Measurements from ENCODE around the gene RAP1B.

RAP1B gene

GRCh38 chr12:68565391-68565903 is 45.3 kb upstream of the RAP1B start:
- peak; percentile 93 for ATAC-seq
- TF ChIP-seq PPARA (CRISPR knock-in tag; IDR thresholded peaks at IDR 0.05; ENCODE audit: borderline replicate concordance) (no peak), ISL1 (CRISPR knock-in tag; IDR thresholded peaks at IDR 0.05) (peak; percentile 85), CREB5 (CRISPR knock-in tag; IDR thresholded peaks at IDR 0.05; ENCODE audit: low read depth) (0 out of 2 replicates have a peak, but pooled peaks have one; percentile 17)

- no peak for ATAC-seq
- TF ChIP-seq TCF4 (CRISPR knock-in tag; IDR thresholded peaks at IDR 0.05; ENCODE audit: borderline replicate concordance) (no peak), CREB5 (CRISPR knock-in tag; IDR thresholded peaks at IDR 0.05; ENCODE audit: low read depth) (no peak), ZNF8 (CRISPR knock-in tag; IDR thresholded peaks at IDR 0.05) (no peak), POU6F1 (CRISPR knock-in tag; IDR thresholded peaks at IDR 0.05; ENCODE audit: borderline replicate concordance, low read depth) (no peak), ARNTL (CRISPR knock-in tag; IDR thresholded peaks at IDR 0.05; ENCODE audit: borderline replicate concordance, low read depth) (no peak), TOX (CRISPR knock-in tag; IDR thresholded peaks at IDR 0.05; ENCODE audit: borderline replicate concordance) (no peak), TSHZ2 (CRISPR knock-in tag; IDR thresholded peaks at IDR 0.05) (no peak), ZFP3 (CRISPR knock-in tag; IDR thresholded peaks at IDR 0.05) (no peak), PPARA (CRISPR knock-in tag; IDR thresholded peaks at IDR 0.05; ENCODE audit: borderline replicate concordance) (no peak), ESRRG (CRISPR knock-in tag; IDR thresholded peaks at IDR 0.05) (no peak), ZNF565 (CRISPR knock-in tag; conservative IDR thresholded peaks at IDR 0.05; ENCODE audit: low read depth) (no peak), ZFP30 (CRISPR knock-in tag; IDR thresholded peaks at IDR 0.05) (no peak)
Observed at GRCh38 chr12:68568922-68569569, 41.7 kb upstream of the RAP1B start.

- ATAC-seq: no peak
- TF ChIP-seq ZFP30 (CRISPR knock-in tag; IDR thresholded peaks at IDR 0.05): no peak
- no peak for TF ChIP-seq TCF4 (CRISPR knock-in tag; IDR thresholded peaks at IDR 0.05; ENCODE audit: borderline replicate concordance)
- TF ChIP-seq BACH2 (CRISPR knock-in tag; IDR thresholded peaks at IDR 0.05; ENCODE audit: borderline replicate concordance): no peak
- no peak for TF ChIP-seq ZNF565 (CRISPR knock-in tag; conservative IDR thresholded peaks at IDR 0.05; ENCODE audit: low read depth)
- no peak for TF ChIP-seq ESRRG (CRISPR knock-in tag; IDR thresholded peaks at IDR 0.05)
Observed at GRCh38 chr12:68572661-68573060, 38.0 kb upstream of the RAP1B start.

GRCh38 chr12:68573406-68573805 is 37.3 kb upstream of the RAP1B start:
- no peak for ATAC-seq
- no peak for TF ChIP-seq ISL1 (CRISPR knock-in tag; IDR thresholded peaks at IDR 0.05)
- TF ChIP-seq PPARA (CRISPR knock-in tag; IDR thresholded peaks at IDR 0.05; ENCODE audit: borderline replicate concordance): no peak
- TF ChIP-seq POU6F1 (CRISPR knock-in tag; IDR thresholded peaks at IDR 0.05; ENCODE audit: borderline replicate concordance, low read depth): no peak
- no peak for TF ChIP-seq ZC3H10 (CRISPR knock-in tag; IDR thresholded peaks at IDR 0.05)
- no peak for TF ChIP-seq ZFP3 (CRISPR knock-in tag; IDR thresholded peaks at IDR 0.05)
- no peak for TF ChIP-seq ESRRG (CRISPR knock-in tag; IDR thresholded peaks at IDR 0.05)
- no peak for TF ChIP-seq TCF4 (CRISPR knock-in tag; IDR thresholded peaks at IDR 0.05; ENCODE audit: borderline replicate concordance)
- no peak for TF ChIP-seq ZNF565 (CRISPR knock-in tag; conservative IDR thresholded peaks at IDR 0.05; ENCODE audit: low read depth)
- TF ChIP-seq ZNF8 (CRISPR knock-in tag; IDR thresholded peaks at IDR 0.05): no peak
- TF ChIP-seq ARNTL (CRISPR knock-in tag; IDR thresholded peaks at IDR 0.05; ENCODE audit: borderline replicate concordance, low read depth): no peak
- no peak for TF ChIP-seq PATZ1 (CRISPR knock-in tag; IDR thresholded peaks at IDR 0.05; ENCODE audit: borderline replicate concordance)
- TF ChIP-seq TOX (CRISPR knock-in tag; IDR thresholded peaks at IDR 0.05; ENCODE audit: borderline replicate concordance): no peak
- no peak for TF ChIP-seq ZNF70 (CRISPR knock-in tag; IDR thresholded peaks at IDR 0.05)
- no peak for TF ChIP-seq CSDC2 (CRISPR knock-in tag; IDR thresholded peaks at IDR 0.05)
- TF ChIP-seq RARB (CRISPR knock-in tag; IDR thresholded peaks at IDR 0.05): no peak

Data from SK-N-SH treated with all-trans-retinoic acid at 6 μM for 48 hours (cell line).